ENCODE data around the gene MCRIP2. TPM values are rescaled to one million over a fixed set of nuclear protein-coding genes. Genes with fewer than 3 reads are reported as not detected.

Gene MCRIP2
- total RNA-seq, 2 donors from 2014 or later: 22.8 to 34.2 TPM

- DNase-seq: no peak
- H3K4me3 Mint-ChIP-seq: no peak overlapping the region
Observed at GRCh38 chr16:592518-593306, 48.9 kb upstream of the MCRIP2 start.

GRCh38 chr16:593406-593805 lies 48.2 kb upstream of the MCRIP2 start:
- TF ChIP-seq CTCF (conservative IDR thresholded peaks at IDR 0.05): no peak
- H3K27me3 ChIP-seq (ENCODE audit: control insufficient read depth, insufficient read depth, low read length, poor library complexity, severe bottlenecking): peaks cover 9% of the 10 kb centered on the region
- no peak for DNase-seq
- H3K4me1 Mint-ChIP-seq: peaks cover 7% of the 10 kb centered on the region
- H3K9me3 Mint-ChIP-seq: no peaks in the 10 kb centered on the region
- no peak overlapping the region for H3K9ac ChIP-seq (ENCODE audit: extremely low read depth, low read length, poor library complexity, severe bottlenecking)
- WGBS, 2 experiments (ENCODE audit: insufficient coverage in 1 of 2, insufficient read length in 1 of 2): 93 to 94% methylated on average over 9 of the region's 9 CpGs
- no peak overlapping the region for H3K27ac ChIP-seq (ENCODE audit: low read depth, low read length)
- no peaks in the 10 kb centered on the region for H3K9me3 ChIP-seq (ENCODE audit: control insufficient read depth, low read length)
- no peak overlapping the region for H3K4me3 ChIP-seq (ENCODE audit: low read length)
- H3K27ac Mint-ChIP-seq: no peak overlapping the region
- H3K27me3 Mint-ChIP-seq (ENCODE audit: insufficient read depth): peaks cover 12% of the 10 kb centered on the region
- no peak overlapping the region for H3K4me3 Mint-ChIP-seq
- H3K4me1 ChIP-seq (ENCODE audit: control insufficient read depth, insufficient read depth, low read length): no peaks in the 10 kb centered on the region
- no peaks in the 10 kb centered on the region for H3K36me3 ChIP-seq (ENCODE audit: control insufficient read depth, insufficient read depth, low read length)
- peaks cover 18% of the 10 kb centered on the region for H3K36me3 Mint-ChIP-seq (ENCODE audit: low read depth)

More at GRCh38 chr16:592518-593306, 48.9 kb upstream of the MCRIP2 start:
- no peaks in the 10 kb centered on the region for H3K9me3 ChIP-seq (ENCODE audit: control insufficient read depth, low read length)
- TF ChIP-seq CTCF (conservative IDR thresholded peaks at IDR 0.05): no peak
- Mint-ChIP-seq H3K27me3 (ENCODE audit: insufficient read depth) (peaks cover 13% of the 10 kb centered on the region), H3K27ac (no peak overlapping the region), H3K4me1 (peaks cover 7% of the 10 kb centered on the region), H3K36me3 (ENCODE audit: low read depth) (peaks cover 18% of the 10 kb centered on the region), H3K9me3 (no peaks in the 10 kb centered on the region)
- no peaks in the 10 kb centered on the region for H3K4me1 ChIP-seq (ENCODE audit: control insufficient read depth, insufficient read depth, low read length)
- peaks cover 9% of the 10 kb centered on the region for H3K27me3 ChIP-seq (ENCODE audit: control insufficient read depth, insufficient read depth, low read length, poor library complexity, severe bottlenecking)
- H3K4me3 ChIP-seq (ENCODE audit: low read length): no peak overlapping the region
- WGBS, 2 experiments (ENCODE audit: insufficient coverage in 1 of 2, insufficient read length in 1 of 2): 94 to 97% methylated on average over 23 to 24 of the region's 24 CpGs
- no peaks in the 10 kb centered on the region for H3K36me3 ChIP-seq (ENCODE audit: control insufficient read depth, insufficient read depth, low read length)
- H3K9ac ChIP-seq (ENCODE audit: extremely low read depth, low read length, poor library complexity, severe bottlenecking): no peak overlapping the region
- no peak overlapping the region for H3K27ac ChIP-seq (ENCODE audit: low read depth, low read length)

- H3K27me3 ChIP-seq (ENCODE audit: control insufficient read depth, insufficient read depth, low read length, poor library complexity, severe bottlenecking): peaks cover 9% of the 10 kb centered on the region
- H3K36me3 ChIP-seq (ENCODE audit: control insufficient read depth, insufficient read depth, low read length): peaks cover under 1% of the 10 kb centered on the region
- H3K9ac ChIP-seq (ENCODE audit: extremely low read depth, low read length, poor library complexity, severe bottlenecking): no peak overlapping the region
- WGBS, 2 experiments (ENCODE audit: insufficient coverage in 1 of 2, insufficient read length in 1 of 2): 79 to 89% methylated on average over 12 to 16 of the region's 16 CpGs
- Mint-ChIP-seq H3K36me3 (ENCODE audit: low read depth) (peaks cover 22% of the 10 kb centered on the region), H3K27me3 (ENCODE audit: insufficient read depth) (peaks cover 11% of the 10 kb centered on the region), H3K4me3 (no peak overlapping the region), H3K4me1 (peaks cover 7% of the 10 kb centered on the region), H3K9me3 (no peaks in the 10 kb centered on the region), H3K27ac (no peak overlapping the region)
- no peak for DNase-seq
- no peaks in the 10 kb centered on the region for H3K9me3 ChIP-seq (ENCODE audit: control insufficient read depth, low read length)
- H3K4me3 ChIP-seq (ENCODE audit: low read length): no peak overlapping the region
- no peaks in the 10 kb centered on the region for H3K4me1 ChIP-seq (ENCODE audit: control insufficient read depth, insufficient read depth, low read length)
- no peak for TF ChIP-seq CTCF (conservative IDR thresholded peaks at IDR 0.05)
- no peak overlapping the region for H3K27ac ChIP-seq (ENCODE audit: low read depth, low read length)
Observed at GRCh38 chr16:593807-594206, 47.8 kb upstream of the MCRIP2 start.

Data from endodermal cell (in vitro differentiated cells).